Neural progenitor cell (in vitro differentiated cells): ENCODE results near the gene OPALIN. TPM values are rescaled to one million over a fixed set of nuclear protein-coding genes. Genes with fewer than 3 reads are reported as not detected.

Experiments used
- DNase-seq: peaks from one replicate; pipeline ENCODE4 v3.0.0-alpha.2; 2016; ENCODE audit warnings: low spot score
- H2AFZ ChIP-seq: fragments of 200-600 bp; sonication (generic); replicated peaks from 2 replicates; pipeline ENCODE4 v1.6.1; 2016; ENCODE audit warnings: antibody characterized with exemption
- H3F3A ChIP-seq: fragments of 200-600 bp; sonication (generic); 2 replicates; pipeline ENCODE4 v1.6.1; 2016; ENCODE audit warnings: antibody characterized with exemption, low read depth
- H3K27ac ChIP-seq: fragments of 200-600 bp; sonication (generic); 2 replicates; pipeline ENCODE4 v1.5.1; 2016; ENCODE audit warnings: mild to moderate bottlenecking
- H3K27me3 ChIP-seq: fragments of 200-600 bp; sonication (generic); 2 replicates; pipeline ENCODE4 v1.6.1; 2016; ENCODE audit warnings: mild to moderate bottlenecking, moderate library complexity
- H3K36me3 ChIP-seq: fragments of 200-600 bp; sonication (generic); 2 replicates; pipeline ENCODE4 v1.5.1; 2016
- H3K4me1 ChIP-seq: fragments of 200-600 bp; sonication (generic); 2 replicates; pipeline ENCODE4 v1.6.1; 2016; ENCODE audit warnings: mixed run types
- H3K4me2 ChIP-seq: fragments of 200-600 bp; sonication (generic); 2 replicates; pipeline ENCODE4 v1.6.1; 2016
- H3K4me3 ChIP-seq: fragments of 200-600 bp; sonication (generic); 2 replicates; pipeline ENCODE4 v1.5.1; 2016
- H3K79me2 ChIP-seq: fragments of 200-600 bp; sonication (generic); 2 replicates; pipeline ENCODE4 v1.6.1; 2016; ENCODE audit warnings: low read depth
- H3K9ac ChIP-seq: fragments of 200-600 bp; sonication (generic); 2 replicates; pipeline ENCODE4 v1.6.1; 2016
- H3K9me3 ChIP-seq: fragments of 200-600 bp; sonication (generic); 2 replicates; pipeline ENCODE4 v1.5.1; 2016; ENCODE audit warnings: low read depth
- H4K20me1 ChIP-seq: fragments of 200-600 bp; sonication (generic); 2 replicates; pipeline ENCODE4 v1.6.1; 2016; ENCODE audit warnings: low read depth
- H3K27ac Mint-ChIP-seq: 3 replicates; pipeline ENCODE4 v1.8.0; 2021; ENCODE audit warnings: mixed read lengths
- H3K27me3 Mint-ChIP-seq: 2 replicates; pipeline ENCODE4 v1.8.0; 2022; ENCODE audit warnings: low read depth, mild to moderate bottlenecking, inconsistent platforms, moderate library complexity, mixed read lengths; ENCODE audit not compliant: insufficient read depth
- H3K36me3 Mint-ChIP-seq: 3 replicates; pipeline ENCODE4 v1.8.0; 2021; ENCODE audit warnings: mixed read lengths
- H3K4me1 Mint-ChIP-seq: 3 replicates; pipeline ENCODE4 v1.8.0; 2021; ENCODE audit warnings: mixed read lengths
- H3K4me3 Mint-ChIP-seq: 3 replicates; pipeline ENCODE4 v1.8.0; 2021; ENCODE audit warnings: mild to moderate bottlenecking, moderate library complexity, mixed read lengths
- H3K9me3 Mint-ChIP-seq: 3 replicates; pipeline ENCODE4 v1.8.0; 2020; ENCODE audit warnings: mixed read lengths
- CTCF ChIP-seq: fragments of 200-600 bp; sonication (generic); IDR thresholded peaks from 2 replicates; pipeline ENCODE4 v1.5.1; 2017; ENCODE audit warnings: antibody characterized with exemption, mild to moderate bottlenecking
- EZH2 ChIP-seq: fragments of 200-600 bp; sonication (generic); IDR thresholded peaks from 2 replicates; pipeline ENCODE4 v1.6.1; 2017; ENCODE audit warnings: antibody characterized with exemption, mild to moderate bottlenecking, moderate library complexity
- EZH2phosphoT487 ChIP-seq: fragments of 200-600 bp; sonication (generic); IDR thresholded peaks from 2 replicates; pipeline ENCODE4 v1.6.1; 2017; ENCODE audit warnings: antibody characterized with exemption
- total RNA-seq: library from RNA; depleted of rRNA; stranded (reverse); fragments of >200 nt; gene quantifications from 2 replicates; pipeline ENCODE4 v1.2.3, GENCODE V29; 2015; ENCODE audit warnings: low replicate concordance

The OPALIN gene
- total RNA-seq, 1 donor from 2014 or later, result not detected

GRCh38 chr10:96337106-96337505, 21.7 kb downstream of the OPALIN start:
- Histone ChIP-seq H3K27me3 (no peaks in the 10 kb centered on the region), H3K4me1 (peaks cover 41% of the 10 kb centered on the region), H3K36me3 (no peaks in the 10 kb centered on the region), H3F3A (peaks cover 36% of the 10 kb centered on the region), H3K27ac (no peak overlapping the region), H3K4me2 (no peak overlapping the region), H4K20me1 (no peaks in the 10 kb centered on the region), H3K4me3 (no peak overlapping the region), H2AFZ (no peak overlapping the region), H3K9ac (no peak overlapping the region), H3K79me2 (no peaks in the 10 kb centered on the region), H3K9me3 (no peaks in the 10 kb centered on the region)
- H3K27ac Mint-ChIP-seq, result no peak overlapping the region
- no peaks in the 10 kb centered on the region for H3K27me3 Mint-ChIP-seq
- no peak overlapping the region for H3K4me3 Mint-ChIP-seq
- no peaks in the 10 kb centered on the region for H3K36me3 Mint-ChIP-seq
- no peaks in the 10 kb centered on the region for H3K9me3 Mint-ChIP-seq
- peaks cover 11% of the 10 kb centered on the region for H3K4me1 Mint-ChIP-seq
- TF ChIP-seq EZH2phosphoT487 (no peak), EZH2 (no peak), CTCF (no peak)
- no peak for DNase-seq

- H3K4me3 Mint-ChIP-seq, result no peak overlapping the region
- peaks cover 2% of the 10 kb centered on the region for H3K4me1 Mint-ChIP-seq
- Histone ChIP-seq H3K4me1 (peaks cover 20% of the 10 kb centered on the region), H3F3A (peaks cover 18% of the 10 kb centered on the region), H2AFZ (peak overlapping the region; percentile 84), H4K20me1 (no peaks in the 10 kb centered on the region), H3K79me2 (no peaks in the 10 kb centered on the region), H3K36me3 (no peaks in the 10 kb centered on the region), H3K27ac (no peak overlapping the region), H3K4me3 (no peak overlapping the region), H3K27me3 (no peaks in the 10 kb centered on the region), H3K4me2 (no peak overlapping the region), H3K9ac (no peak overlapping the region), H3K9me3 (no peaks in the 10 kb centered on the region)
- no peaks in the 10 kb centered on the region for H3K36me3 Mint-ChIP-seq
- H3K27ac Mint-ChIP-seq, result no peak overlapping the region
- no peaks in the 10 kb centered on the region for H3K27me3 Mint-ChIP-seq
- no peak for TF ChIP-seq EZH2phosphoT487
- TF ChIP-seq CTCF, result peak; percentile 89
- H3K9me3 Mint-ChIP-seq, result no peaks in the 10 kb centered on the region
- DNase-seq, result peak; percentile 70
These were observed 23.9 kb downstream of the OPALIN start for GRCh38 chr10:96334616-96335526.

GRCh38 chr10:96333101-96333500, 25.7 kb downstream of the OPALIN start:
- no peak overlapping the region for H3K4me2 ChIP-seq
- Mint-ChIP-seq H3K27ac (no peak overlapping the region), H3K4me3 (no peak overlapping the region)

More at GRCh38 chr10:96333101-96333500, 25.7 kb downstream of the OPALIN start:
- Mint-ChIP-seq H3K36me3 (no peaks in the 10 kb centered on the region), H3K27me3 (peaks cover 3% of the 10 kb centered on the region), H3K4me1 (no peaks in the 10 kb centered on the region), H3K9me3 (no peaks in the 10 kb centered on the region)
- no peak overlapping the region for H2AFZ ChIP-seq
- H3K9me3 ChIP-seq, result no peaks in the 10 kb centered on the region
- H3K27ac ChIP-seq, result no peak overlapping the region
- H3K36me3 ChIP-seq, result no peaks in the 10 kb centered on the region
- no peak for TF ChIP-seq EZH2phosphoT487
- no peak for TF ChIP-seq CTCF
- TF ChIP-seq EZH2, result no peak
- H3F3A ChIP-seq, result peaks cover 4% of the 10 kb centered on the region
- peaks cover 3% of the 10 kb centered on the region for H3K4me1 ChIP-seq
- no peak for DNase-seq
- no peaks in the 10 kb centered on the region for H3K27me3 ChIP-seq
- H3K9ac ChIP-seq, result no peak overlapping the region
- H3K79me2 ChIP-seq, result no peaks in the 10 kb centered on the region
- H4K20me1 ChIP-seq, result no peaks in the 10 kb centered on the region
- no peak overlapping the region for H3K4me3 ChIP-seq
